Measurements from ENCODE around the gene GARIN5B. TPM values are rescaled to one million over a fixed set of nuclear protein-coding genes. Genes with fewer than 3 reads are reported as not detected.

The GARIN5B gene
- total RNA-seq, 1 experiment from 2014 or later: not detected

- TF ChIP-seq MLX (CRISPR knock-in tag; IDR thresholded peaks at IDR 0.05) (no peak), E2F1 (CRISPR knock-in tag; IDR thresholded peaks at IDR 0.05) (no peak), CTCF (IDR thresholded peaks at IDR 0.05) (no peak), ZNF423 (CRISPR knock-in tag; IDR thresholded peaks at IDR 0.05) (no peak), PRRX2 (CRISPR knock-in tag; IDR thresholded peaks at IDR 0.05) (no peak), SP1 (CRISPR knock-in tag; conservative IDR thresholded peaks at IDR 0.05) (peak; percentile 81; the same call in 1 of the 2 replicates), SMAD4 (CRISPR knock-in tag; IDR thresholded peaks at IDR 0.05) (peak; percentile 52; the same call in 1 of the 2 replicates), GABPB1 (CRISPR knock-in tag; IDR thresholded peaks at IDR 0.05) (peak; percentile 62), OVOL2 (CRISPR knock-in tag; IDR thresholded peaks at IDR 0.05; ENCODE audit: borderline replicate concordance) (no peak), USF1 (CRISPR knock-in tag; IDR thresholded peaks at IDR 0.05) (peak; percentile 64), E2F4 (CRISPR knock-in tag; IDR thresholded peaks at IDR 0.05; ENCODE audit: borderline replicate concordance, low read depth) (no peak), CREB1 (CRISPR knock-in tag; IDR thresholded peaks at IDR 0.05) (0 out of 2 replicates have a peak, but pooled peaks have one; percentile 54), GTF2I (CRISPR knock-in tag; conservative IDR thresholded peaks at IDR 0.05) (no peak), E2F5 (CRISPR knock-in tag; IDR thresholded peaks at IDR 0.05) (no peak), CREM (CRISPR knock-in tag; IDR thresholded peaks at IDR 0.05) (peak; percentile 84; the same call in 1 of the 2 replicates), CDX4 (CRISPR knock-in tag; IDR thresholded peaks at IDR 0.05; ENCODE audit: borderline replicate concordance) (no peak), HMGA2 (CRISPR knock-in tag; IDR thresholded peaks at IDR 0.05) (no peak), EMX1 (CRISPR knock-in tag; IDR thresholded peaks at IDR 0.05) (0 out of 2 replicates have a peak, but pooled peaks have one; percentile 22), AFF4 (CRISPR knock-in tag; IDR thresholded peaks at IDR 0.05; ENCODE audit: borderline replicate concordance) (0 out of 2 replicates have a peak, but pooled peaks have one; percentile 61), ARID4B (CRISPR knock-in tag; IDR thresholded peaks at IDR 0.05; ENCODE audit: borderline replicate concordance) (peak; percentile 93; the same call in 1 of the 2 replicates), PREB (CRISPR knock-in tag; IDR thresholded peaks at IDR 0.05; ENCODE audit: borderline replicate concordance) (no peak)
Observed at GRCh38 chr19:55385724-55386492, 22.8 kb upstream of the GARIN5B start, which contains the start of gene RPL28 (continued).

Measured in WTC11 (cell line).